MG63 (cell line): ENCODE results near the gene SUPT4H1. TPM values are rescaled to one million over a fixed set of nuclear protein-coding genes. Genes with fewer than 3 reads are reported as not detected.
"Not testable (repeated sequence)": the region's sequence is repeated elsewhere in the genome, so short reads cannot be mapped to it uniquely, and the experiment has no call there.

Experiments
- DNase-seq: peaks from one replicate; pipeline ENCODE4 v3.0.0-alpha.2; 2020
- H3K27me3 ChIP-seq: fragments of 250-450 bp; sonication (Bioruptor Pico); 2 replicates; pipeline ENCODE4 v1.5.1; 2020; ENCODE audit warnings: mild to moderate bottlenecking, moderate library complexity
- H3K36me3 ChIP-seq: fragments of 250-450 bp; sonication (Bioruptor Pico); 2 replicates; pipeline ENCODE4 v1.5.1; 2020; ENCODE audit warnings: mild to moderate bottlenecking, moderate library complexity
- H3K4me3 ChIP-seq: fragments of 250-450 bp; sonication (Bioruptor Pico); 2 replicates; pipeline ENCODE4 v1.5.1; 2020; ENCODE audit warnings: mild to moderate bottlenecking, moderate library complexity
- H3K9me3 ChIP-seq: fragments of 250-450 bp; sonication (Bioruptor Pico); 2 replicates; pipeline ENCODE4 v1.5.1; 2020; ENCODE audit warnings: mild to moderate bottlenecking, moderate library complexity
- total RNA-seq: library from RNA; depleted of rRNA; stranded (reverse); fragments of >200 nt; shearing (Covaris generic); gene quantifications from 2 replicates; pipeline ENCODE4 v1.2.3, GENCODE V29; 2014; ENCODE audit warnings: low replicate concordance; rRNA removed

The SUPT4H1 gene
- total RNA-seq = 97.2 and 170 TPM in 2 replicates

- Histone ChIP-seq H3K4me3 (peak within 1 kb of the TSS; percentile 80), H3K9me3 (no peaks in the 10 kb centered on the region)
- DNase-seq = peak; percentile 88
These were observed at the start of gene SUPT4H1 for GRCh38 chr17:58351831-58352595. Gene SUPT4H1 (minus strand): TSS chr17:58352201. CDS start chr17:58352135, 66 bp downstream.

GRCh38 chr17:58401287-58401686 lies 49.3 kb upstream of the SUPT4H1 start:
- H3K9me3 ChIP-seq = no peaks in the 10 kb centered on the region
- no peaks in the 10 kb centered on the region for H3K36me3 ChIP-seq
- no peak overlapping the region for H3K4me3 ChIP-seq
- peaks cover 24% of the 10 kb centered on the region for H3K27me3 ChIP-seq
- no peak for DNase-seq

More at GRCh38 chr17:58351831-58352595, at the start of gene SUPT4H1:
- H3K36me3 ChIP-seq = peaks cover 32% of the 10 kb centered on the region
- no peaks in the 10 kb centered on the region for H3K27me3 ChIP-seq

GRCh38 chr17:58400826-58401225 lies 48.8 kb upstream of the SUPT4H1 start:
- DNase-seq = no peak
- Histone ChIP-seq H3K9me3 (no peaks in the 10 kb centered on the region), H3K27me3 (peaks cover 26% of the 10 kb centered on the region), H3K36me3 (no peaks in the 10 kb centered on the region), H3K4me3 (no peak overlapping the region)

- H3K27me3 ChIP-seq = peaks cover 35% of the 10 kb centered on the region
- no peak for DNase-seq
- H3K9me3 ChIP-seq = no peaks in the 10 kb centered on the region
- H3K36me3 ChIP-seq = no peaks in the 10 kb centered on the region
- H3K4me3 ChIP-seq = no peak overlapping the region
These were observed 48.0 kb upstream of the SUPT4H1 start for GRCh38 chr17:58399974-58400373.

GRCh38 chr17:58398574-58399266 lies 46.7 kb upstream of the SUPT4H1 start:
- DNase-seq = no peak
- Histone ChIP-seq H3K36me3 (no peaks in the 10 kb centered on the region), H3K4me3 (no peak overlapping the region), H3K27me3 (peaks cover 40% of the 10 kb centered on the region), H3K9me3 (no peaks in the 10 kb centered on the region)

GRCh38 chr17:58397421-58397820 lies 45.4 kb upstream of the SUPT4H1 start:
- DNase-seq, H3K36me3 ChIP-seq, H3K9me3 ChIP-seq, H3K4me3 ChIP-seq: not testable (repeated sequence)
- H3K27me3 ChIP-seq = peaks cover 38% of the 10 kb centered on the region

- H3K27me3 ChIP-seq = peaks cover 50% of the 10 kb centered on the region
- DNase-seq = no peak
- no peaks in the 10 kb centered on the region for H3K9me3 ChIP-seq
- no peak overlapping the region for H3K4me3 ChIP-seq
- H3K36me3 ChIP-seq = no peaks in the 10 kb centered on the region
These were observed 44.2 kb upstream of the SUPT4H1 start for GRCh38 chr17:58396173-58396572.

GRCh38 chr17:58394534-58395223 lies 42.7 kb upstream of the SUPT4H1 start:
- peaks cover 40% of the 10 kb centered on the region for H3K27me3 ChIP-seq
- no peaks in the 10 kb centered on the region for H3K9me3 ChIP-seq
- DNase-seq = no peak
- H3K36me3 ChIP-seq = no peaks in the 10 kb centered on the region
- H3K4me3 ChIP-seq = no peak overlapping the region

- Histone ChIP-seq H3K9me3 (no peaks in the 10 kb centered on the region), H3K4me3 (no peak overlapping the region), H3K27me3 (peaks cover 34% of the 10 kb centered on the region), H3K36me3 (no peaks in the 10 kb centered on the region)
- peak; percentile 25 for DNase-seq
These were observed 39.4 kb upstream of the SUPT4H1 start for GRCh38 chr17:58391302-58391984.

- DNase-seq = no peak
- H3K27me3 ChIP-seq = peaks cover 32% of the 10 kb centered on the region
These were observed 38.9 kb upstream of the SUPT4H1 start for GRCh38 chr17:58390884-58391283.

GRCh38 chr17:58388302-58389190 lies 36.5 kb upstream of the SUPT4H1 start:
- no peaks in the 10 kb centered on the region for H3K36me3 ChIP-seq
- H3K27me3 ChIP-seq = peaks cover 24% of the 10 kb centered on the region
- H3K4me3 ChIP-seq = no peak overlapping the region
- H3K9me3 ChIP-seq = no peaks in the 10 kb centered on the region
- DNase-seq = no peak

More at GRCh38 chr17:58390884-58391283, 38.9 kb upstream of the SUPT4H1 start:
- no peaks in the 10 kb centered on the region for H3K9me3 ChIP-seq
- no peak overlapping the region for H3K4me3 ChIP-seq
- H3K36me3 ChIP-seq = no peaks in the 10 kb centered on the region

- Histone ChIP-seq H3K9me3 (no peaks in the 10 kb centered on the region), H3K27me3 (peaks cover 24% of the 10 kb centered on the region), H3K4me3 (no peak overlapping the region), H3K36me3 (no peaks in the 10 kb centered on the region)
- no peak for DNase-seq
These were observed 35.8 kb upstream of the SUPT4H1 start for GRCh38 chr17:58387834-58388233.

GRCh38 chr17:58386708-58387107 lies 34.7 kb upstream of the SUPT4H1 start:
- DNase-seq = no peak
- H3K36me3 ChIP-seq = no peaks in the 10 kb centered on the region
- H3K4me3 ChIP-seq = no peak overlapping the region
- H3K27me3 ChIP-seq = peaks cover 15% of the 10 kb centered on the region
- no peaks in the 10 kb centered on the region for H3K9me3 ChIP-seq

GRCh38 chr17:58385359-58385899 lies 33.4 kb upstream of the SUPT4H1 start:
- DNase-seq = no peak
- peaks cover 7% of the 10 kb centered on the region for H3K27me3 ChIP-seq

GRCh38 chr17:58384897-58385296 lies 32.9 kb upstream of the SUPT4H1 start:
- peaks cover 7% of the 10 kb centered on the region for H3K27me3 ChIP-seq
- H3K9me3 ChIP-seq = no peaks in the 10 kb centered on the region
- no peak for DNase-seq
- H3K4me3 ChIP-seq = no peak overlapping the region
- no peaks in the 10 kb centered on the region for H3K36me3 ChIP-seq

More at GRCh38 chr17:58385359-58385899, 33.4 kb upstream of the SUPT4H1 start:
- H3K4me3 ChIP-seq = no peak overlapping the region
- no peaks in the 10 kb centered on the region for H3K9me3 ChIP-seq
- H3K36me3 ChIP-seq = no peaks in the 10 kb centered on the region
